Left lung (tissue), 10 donors: ENCODE measurements around the gene ARSD. TPM values are rescaled to one million over a fixed set of nuclear protein-coding genes. Genes with fewer than 3 reads are reported as not detected.
"Not testable (repeated sequence)": the region's sequence is repeated elsewhere in the genome, so short reads cannot be mapped to it uniquely, and the experiment has no call there.

Source experiments
- ATAC-seq: fragments of 200-7000 bp; cut with Tn5 transposase; one replicate; pipeline ENCODE4 v1.9.1; 2020; ENCODE audit warnings: moderate library complexity
- DNase-seq, 4 donors: peaks; one replicate each; pipeline ENCODE4 v3.0.0-alpha.2; 2013 to 2020
- H3K27ac ChIP-seq, 2 donors: fragments of 200-600 bp; sonication (generic) in 1 of 2; one replicate each; pipeline versions ENCODE4 v1.5.0 to v1.8.0; 2020 to 2021
- H3K27me3 ChIP-seq, 2 donors: fragments of 200-600 bp; sonication (generic) in 1 of 2; one replicate each; pipeline versions ENCODE4 v1.5.0 to v1.8.0; 2020 to 2021
- H3K36me3 ChIP-seq, 2 donors: fragments of 200-600 bp; sonication (generic) in 1 of 2; one replicate each; pipeline versions ENCODE4 v1.5.0 to v1.8.0; 2020 to 2021
- H3K4me1 ChIP-seq, 2 donors: fragments of 200-600 bp; one replicate each; pipeline ENCODE4 v1.8.0; 2021
- H3K4me3 ChIP-seq, 2 donors: fragments of 200-600 bp; sonication (generic) in 1 of 2; one replicate each; pipeline versions ENCODE4 v1.5.0 to v1.8.0; 2020 to 2021; ENCODE audit warnings: mild to moderate bottlenecking in 1 of 2
- H3K9me3 ChIP-seq, 2 donors: fragments of 200-600 bp; sonication (generic) in 1 of 2; one replicate each; pipeline versions ENCODE4 v1.5.0 to v1.8.0; 2020 to 2021
- intact Hi-C, 2 donors: fragments of 100-400 bp; cut with DNase I; formaldehyde crosslinking; loops; one replicate each; pipeline versions ENCODE4 v1.11.2 to v1.14.2; 2022
- polyA plus RNA-seq, 6 donors: library from polyadenylated mRNA; unstranded; fragments of 120-200 nt; gene quantifications; one replicate each; pipeline ENCODE4 v1.2.1, GENCODE V29; 2013; ENCODE audit not compliant: insufficient read length in 6 of 6
- total RNA-seq, 2 donors: library from RNA; stranded (reverse); fragmentation: NEBNext Ultra II Directional; extraction: Animal tissue kit (Norgen Biotek cat#: 25700); gene quantifications; one replicate each; pipeline ENCODE4 v1.2.1, GENCODE V29; 2021
- TF ChIP-seq, protein P1 (sequence below), 2 donors: fragments of 200-600 bp; sonication (generic) in 1 of 2; IDR thresholded peaks; one replicate each; pipeline versions ENCODE4 v1.5.0 to v1.8.0; 2021; ENCODE audit warnings: antibody characterized with exemption in 2 of 2
- donor health status: DM: no; HTN: yes; CAD: no.
- donor health status: DM: no; HTN: no; CAD: no.

Gene ARSD
- total and polyA plus RNA-seq, 8 donors = 22.7 to 65.2 (median 52.6) TPM

DNA sequence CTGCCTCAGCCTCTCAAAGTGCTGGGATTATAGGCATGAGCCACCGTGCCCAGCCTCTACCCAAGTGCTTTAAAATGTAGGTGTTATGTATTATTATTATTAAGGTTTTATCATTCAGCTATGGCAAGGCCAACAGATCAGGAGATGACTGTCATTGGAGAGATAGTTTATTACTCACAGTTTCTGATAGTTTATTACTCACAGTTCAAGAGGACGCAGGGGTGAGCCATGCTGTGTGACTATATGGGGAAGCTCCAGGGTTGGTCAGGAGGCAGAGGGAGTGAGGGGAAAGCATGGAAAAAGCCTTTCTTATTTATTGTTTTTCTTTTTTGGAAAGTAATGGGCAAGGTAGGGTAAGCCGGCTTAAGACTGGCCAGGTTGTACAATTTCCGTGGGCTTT, 25.4 kb upstream of the ARSD start:
- Histone ChIP-seq H3K36me3 (no peaks in the 10 kb centered on the region), H3K9me3 (no peaks in the 10 kb centered on the region), H3K4me3 (no peak overlapping the region), H3K4me1 (no peaks in the 10 kb centered on the region), H3K27ac (no peak overlapping the region), H3K27me3 (no peaks in the 10 kb centered on the region)
- TF ChIP-seq, protein P1, sequence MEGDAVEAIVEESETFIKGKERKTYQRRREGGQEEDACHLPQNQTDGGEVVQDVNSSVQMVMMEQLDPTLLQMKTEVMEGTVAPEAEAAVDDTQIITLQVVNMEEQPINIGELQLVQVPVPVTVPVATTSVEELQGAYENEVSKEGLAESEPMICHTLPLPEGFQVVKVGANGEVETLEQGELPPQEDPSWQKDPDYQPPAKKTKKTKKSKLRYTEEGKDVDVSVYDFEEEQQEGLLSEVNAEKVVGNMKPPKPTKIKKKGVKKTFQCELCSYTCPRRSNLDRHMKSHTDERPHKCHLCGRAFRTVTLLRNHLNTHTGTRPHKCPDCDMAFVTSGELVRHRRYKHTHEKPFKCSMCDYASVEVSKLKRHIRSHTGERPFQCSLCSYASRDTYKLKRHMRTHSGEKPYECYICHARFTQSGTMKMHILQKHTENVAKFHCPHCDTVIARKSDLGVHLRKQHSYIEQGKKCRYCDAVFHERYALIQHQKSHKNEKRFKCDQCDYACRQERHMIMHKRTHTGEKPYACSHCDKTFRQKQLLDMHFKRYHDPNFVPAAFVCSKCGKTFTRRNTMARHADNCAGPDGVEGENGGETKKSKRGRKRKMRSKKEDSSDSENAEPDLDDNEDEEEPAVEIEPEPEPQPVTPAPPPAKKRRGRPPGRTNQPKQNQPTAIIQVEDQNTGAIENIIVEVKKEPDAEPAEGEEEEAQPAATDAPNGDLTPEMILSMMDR (IDR thresholded peaks at IDR 0.05) = no peak
- intact Hi-C loops = no loop called here
- DNase-seq (no peak), ATAC-seq (no peak)

GRCh38 chrX:2937942-2938341, 8.8 kb upstream of the ARSD start:
- ATAC-seq, H3K36me3 ChIP-seq, H3K4me1 ChIP-seq, DNase-seq, H3K9me3 ChIP-seq, H3K27me3 ChIP-seq, intact Hi-C loops, H3K27ac ChIP-seq, H3K4me3 ChIP-seq: not testable (repeated sequence)

DNA sequence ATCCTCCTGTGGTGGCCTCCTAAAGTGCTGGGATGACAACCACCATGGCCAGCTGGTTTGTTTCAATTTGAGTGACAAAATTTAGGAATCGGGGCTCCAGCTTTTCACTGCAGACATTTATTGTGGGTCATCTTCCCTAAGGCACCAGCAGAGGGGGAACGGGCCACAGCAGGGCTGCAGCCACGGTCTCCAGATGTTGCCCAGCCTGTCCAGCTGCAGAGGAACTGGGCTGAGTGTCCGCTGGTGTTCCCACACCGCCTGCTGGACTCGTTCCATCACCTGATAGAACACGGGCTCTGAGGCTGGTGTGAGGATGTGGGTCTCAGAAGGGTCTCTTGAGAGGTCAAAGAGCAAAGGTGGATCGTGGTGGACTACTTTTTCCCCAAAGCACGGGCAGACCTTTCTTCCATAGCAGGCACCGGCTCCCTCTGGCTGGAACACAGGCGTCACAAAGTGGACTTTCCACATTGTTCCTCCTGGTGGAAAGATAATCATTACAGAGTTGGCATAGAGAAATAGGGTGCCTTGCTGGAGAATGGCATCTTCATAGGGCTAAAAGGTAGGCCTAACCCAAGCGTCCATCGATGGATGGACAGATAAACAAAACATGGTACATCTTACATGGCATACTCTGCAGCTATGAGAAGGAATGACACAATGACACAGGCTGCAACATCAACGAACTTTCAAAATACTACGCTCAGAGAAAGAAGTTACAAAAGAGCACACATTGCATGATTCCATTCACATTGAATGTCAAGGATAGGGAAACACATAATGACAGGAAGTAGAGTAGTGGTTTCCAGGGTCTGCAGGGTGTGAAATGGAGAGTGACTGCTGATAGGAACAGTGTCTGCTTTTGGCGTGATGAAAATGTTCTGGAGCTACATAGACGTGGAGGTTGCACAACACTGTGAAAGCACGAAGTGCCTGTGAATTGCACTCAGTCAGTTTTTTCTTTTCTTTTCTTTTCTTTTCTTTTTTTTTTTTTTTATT, 5.9 kb upstream of the ARSD start:
- DNase-seq = peak in 1 of 4 donors; percentile 5
- ATAC-seq = peak; percentile 37
- Histone ChIP-seq H3K27me3 (no peaks in the 10 kb centered on the region), H3K9me3 (peaks cover 0 to 2% of the 10 kb centered on the region in 2 donors), H3K36me3 (no peaks in the 10 kb centered on the region), H3K4me3 (no peak overlapping the region), H3K4me1 (no peaks in the 10 kb centered on the region), H3K27ac (no peak overlapping the region)
- TF ChIP-seq, protein P1 (IDR thresholded peaks at IDR 0.05) = no peak
- intact Hi-C loops = no loop called here

- H3K27me3 ChIP-seq = no peaks in the 10 kb centered on the region
- no peaks in the 10 kb centered on the region for H3K36me3 ChIP-seq
- intact Hi-C loops = no loop called here
- DNase-seq (no peak), ATAC-seq (no peak)
- H3K4me1 ChIP-seq = no peaks in the 10 kb centered on the region
- no peak overlapping the region for H3K4me3 ChIP-seq
- H3K9me3 ChIP-seq = peaks cover 0 to 2% of the 10 kb centered on the region in 2 donors
- TF ChIP-seq, protein P1 (IDR thresholded peaks at IDR 0.05) = no peak
- H3K27ac ChIP-seq = no peak overlapping the region
These were observed 4.2 kb upstream of the ARSD start for GRCh38 chrX:2933125-2933900.

- no peaks in the 10 kb centered on the region for H3K36me3 ChIP-seq
- H3K27me3 ChIP-seq = no peaks in the 10 kb centered on the region
- TF ChIP-seq, protein P1 (IDR thresholded peaks at IDR 0.05) = no peak
- DNase-seq (no peak), ATAC-seq (no peak)
- peaks cover 0 to 2% of the 10 kb centered on the region in 2 donors for H3K9me3 ChIP-seq
- no peak overlapping the region for H3K27ac ChIP-seq
- intact Hi-C loops = no loop called here
- no peak overlapping the region for H3K4me3 ChIP-seq
- H3K4me1 ChIP-seq = no peaks in the 10 kb centered on the region
These were observed 2.5 kb upstream of the ARSD start for GRCh38 chrX:2931612-2932011.
